ENCODE data around the gene VPS13D. TPM values are rescaled to one million over a fixed set of nuclear protein-coding genes. Genes with fewer than 3 reads are reported as not detected.

Gene VPS13D
- total RNA-seq, 1 donor from 2014 or later = 28.3 TPM

GRCh38 chr1:12202190-12202497 is 27.7 kb upstream of the VPS13D start:
- TF ChIP-seq CTCF (IDR thresholded peaks at IDR 0.05) = no peak
- Histone ChIP-seq H3K4me1 (no peaks in the 10 kb centered on the region), H3K4me3 (no peak overlapping the region), H3K27me3 (no peaks in the 10 kb centered on the region), H3K9me3 (no peaks in the 10 kb centered on the region), H3K36me3 (peaks cover 4 to 10% of the 10 kb centered on the region in 2 donors), H3K27ac (no peak overlapping the region)
- intact Hi-C loops (cut with DNase I) = no loop called here
- no peak for DNase-seq (ENCODE audit: low spot score in 2 of 2)

DNA sequence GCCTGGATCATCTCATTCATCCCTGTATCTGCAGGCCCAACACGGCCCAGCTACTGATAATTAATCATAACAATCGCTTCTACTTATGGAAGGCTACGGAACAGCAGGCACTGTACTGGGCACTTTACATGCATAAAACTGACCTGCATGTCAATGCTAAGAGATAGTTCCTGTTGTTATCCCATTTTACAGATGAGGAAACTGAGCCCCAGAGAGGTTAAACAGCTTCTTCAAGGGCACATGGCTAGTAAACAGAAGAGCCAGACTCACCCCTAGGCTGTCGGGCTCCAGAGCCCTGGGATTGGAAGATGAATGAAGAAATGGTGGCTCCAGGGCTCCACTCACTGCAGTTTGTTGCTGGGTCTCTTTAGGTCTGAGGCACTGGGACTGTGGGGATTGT is 27.3 kb upstream of the VPS13D start:
- no peak for TF ChIP-seq CTCF (IDR thresholded peaks at IDR 0.05)
- Histone ChIP-seq H3K4me1 (no peaks in the 10 kb centered on the region), H3K4me3 (no peak overlapping the region), H3K9me3 (no peaks in the 10 kb centered on the region), H3K27ac (no peak overlapping the region), H3K27me3 (no peaks in the 10 kb centered on the region), H3K36me3 (peaks cover 4 to 12% of the 10 kb centered on the region in 2 donors)
- no peak for DNase-seq (ENCODE audit: low spot score in 2 of 2)
- intact Hi-C loops (cut with DNase I) = no loop called here

DNA sequence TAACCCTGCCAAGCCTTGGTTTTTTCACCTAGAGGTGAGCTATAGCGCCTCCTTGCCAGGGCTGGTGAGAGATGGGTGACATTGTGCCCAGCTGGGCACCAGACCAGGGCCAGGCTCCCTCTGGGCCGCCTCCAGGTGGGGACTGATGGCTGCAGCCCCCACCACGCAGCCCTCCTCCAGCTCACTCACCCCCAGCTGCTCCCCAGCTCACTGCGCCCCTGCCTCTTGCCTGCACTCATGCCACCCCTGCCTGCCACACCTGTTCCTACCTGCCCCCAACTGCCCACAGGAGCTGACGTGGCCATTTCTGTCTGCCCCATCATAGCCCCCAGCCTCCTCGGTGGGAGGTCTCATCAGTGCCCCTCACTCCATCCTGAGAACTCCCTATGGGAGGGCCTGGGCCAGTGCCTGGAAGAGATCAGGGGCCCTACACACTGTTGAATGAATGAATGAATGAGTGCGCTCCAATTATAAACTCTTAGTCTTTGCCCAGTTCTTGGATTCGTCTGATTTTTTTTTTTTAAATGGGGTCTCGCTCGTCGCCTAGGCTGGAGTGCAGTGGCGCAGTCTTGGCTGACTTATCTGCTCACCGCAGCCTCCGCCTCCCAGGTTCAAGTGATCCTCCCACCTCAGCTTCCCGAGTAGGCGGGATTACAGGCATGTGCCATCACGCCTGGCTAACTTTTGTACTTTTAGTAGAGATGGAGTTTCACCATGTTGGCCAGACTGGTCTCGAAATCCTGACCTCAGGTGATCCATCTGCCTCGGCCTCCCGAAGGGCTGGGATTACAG is 26.4 kb upstream of the VPS13D start:
- Histone ChIP-seq H3K27me3 (no peaks in the 10 kb centered on the region), H3K27ac (no peak overlapping the region), H3K4me1 (no peaks in the 10 kb centered on the region), H3K9me3 (no peaks in the 10 kb centered on the region), H3K4me3 (no peak overlapping the region), H3K36me3 (peaks cover 4 to 12% of the 10 kb centered on the region in 2 donors)
- intact Hi-C loops (cut with DNase I) = no loop called here
- DNase-seq (ENCODE audit: low spot score in 2 of 2) = no peak
- TF ChIP-seq CTCF (IDR thresholded peaks at IDR 0.05) = no peak

GRCh38 chr1:12204140-12204539 is 25.7 kb upstream of the VPS13D start:
- Histone ChIP-seq H3K36me3 (peaks cover 4 to 12% of the 10 kb centered on the region in 2 donors), H3K4me3 (no peak overlapping the region), H3K27ac (no peak overlapping the region), H3K27me3 (no peaks in the 10 kb centered on the region), H3K9me3 (no peaks in the 10 kb centered on the region), H3K4me1 (no peaks in the 10 kb centered on the region)
- intact Hi-C loops (cut with DNase I) = no loop called here
- no peak for TF ChIP-seq CTCF (IDR thresholded peaks at IDR 0.05)
- DNase-seq (ENCODE audit: low spot score in 2 of 2) = no peak

- H3K9me3 ChIP-seq = no peaks in the 10 kb centered on the region
- no peak for TF ChIP-seq CTCF (IDR thresholded peaks at IDR 0.05)
- intact Hi-C loops (cut with DNase I) = no loop called here
- no peak for DNase-seq (ENCODE audit: low spot score in 2 of 2)
- peaks cover 4 to 12% of the 10 kb centered on the region in 2 donors for H3K36me3 ChIP-seq
- H3K27me3 ChIP-seq = no peaks in the 10 kb centered on the region
- no peaks in the 10 kb centered on the region for H3K4me1 ChIP-seq
- H3K4me3 ChIP-seq = no peak overlapping the region
- H3K27ac ChIP-seq = no peak overlapping the region
Observed at GRCh38 chr1:12204754-12205658, 24.8 kb upstream of the VPS13D start.
